ENCODE results near the gene CDPF1.

CDPF1 gene

DNA sequence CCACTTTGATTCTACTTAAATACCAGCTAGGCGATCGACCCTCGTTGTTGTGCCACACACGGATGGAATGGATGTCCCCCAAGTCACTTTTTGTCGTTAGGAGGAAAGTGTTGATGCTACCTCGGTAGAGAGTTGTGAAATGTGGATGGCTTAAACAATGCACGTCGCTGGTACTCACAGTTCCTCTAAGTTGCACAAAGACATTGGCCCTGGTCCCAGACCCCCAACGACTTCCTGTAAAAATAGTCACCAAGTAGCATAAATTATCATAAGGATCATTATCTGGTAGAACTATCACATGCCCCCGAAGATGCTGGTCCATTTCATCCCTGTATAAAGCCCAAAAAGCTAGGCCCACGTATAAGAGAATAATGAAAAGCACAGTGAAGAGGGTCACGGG, 9.3 kb upstream of the CDPF1 start:
- no peak for DNase-seq (ENCODE audit: low read depth in 2 of 3, low spot score in 1 of 3)

DNA sequence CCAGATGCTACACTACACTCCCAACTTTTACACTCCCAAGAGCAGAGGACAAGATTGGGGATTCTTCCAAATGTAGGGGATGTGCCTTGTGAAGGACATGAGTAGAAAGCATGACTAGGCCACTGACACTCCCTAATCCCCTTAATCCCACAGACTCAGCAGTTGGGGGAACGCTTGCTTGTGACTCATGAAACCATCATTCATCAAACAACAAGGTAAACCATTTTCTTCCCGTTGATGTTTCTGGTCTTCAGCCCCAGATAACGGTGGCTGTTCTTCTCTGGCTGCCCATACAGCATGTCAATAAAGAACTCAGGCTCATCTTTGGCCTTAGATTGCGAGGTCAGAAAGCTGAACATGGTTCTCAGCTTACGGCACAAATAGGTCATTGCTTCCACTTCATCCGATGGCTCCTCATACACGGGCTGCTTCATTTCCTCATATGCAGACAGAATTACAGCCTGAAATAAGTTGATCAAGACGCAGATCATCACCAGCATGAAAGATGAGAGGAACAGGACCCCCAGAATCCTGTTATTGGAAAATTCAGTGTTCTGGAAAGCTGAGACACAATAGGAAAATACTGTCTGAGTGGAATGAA, 6.4 kb upstream of the CDPF1 start:
- no peak for DNase-seq (ENCODE audit: low read depth in 2 of 3, low spot score in 1 of 3)

DNA sequence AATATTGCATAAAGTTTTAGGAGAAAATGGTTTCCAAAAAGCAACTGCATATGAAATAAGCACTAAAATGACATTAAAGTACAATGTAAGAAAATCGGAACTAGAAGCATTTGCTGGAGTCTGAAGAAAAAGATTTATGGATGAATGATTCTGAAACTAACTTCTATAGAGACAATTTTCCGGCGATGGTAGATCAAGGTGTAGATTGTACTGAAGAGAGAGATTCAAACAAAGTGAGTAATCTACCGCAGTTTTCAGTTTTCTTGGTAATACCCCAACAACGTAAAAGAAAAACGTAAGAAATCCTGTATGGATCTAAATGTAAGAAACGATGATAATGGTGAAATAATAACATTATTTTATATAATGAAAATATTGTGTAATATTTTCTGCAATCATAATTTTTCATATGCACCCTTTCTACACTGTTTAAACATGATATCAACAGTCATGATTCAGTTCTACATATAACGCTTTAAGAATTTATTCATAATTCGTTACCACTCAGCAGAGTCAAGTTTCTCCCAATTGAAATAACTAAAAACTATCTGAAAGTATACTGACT, 1.8 kb upstream of the CDPF1 start:
- DNase-seq (ENCODE audit: low read depth in 2 of 3, low spot score in 1 of 3): no peak

DNA sequence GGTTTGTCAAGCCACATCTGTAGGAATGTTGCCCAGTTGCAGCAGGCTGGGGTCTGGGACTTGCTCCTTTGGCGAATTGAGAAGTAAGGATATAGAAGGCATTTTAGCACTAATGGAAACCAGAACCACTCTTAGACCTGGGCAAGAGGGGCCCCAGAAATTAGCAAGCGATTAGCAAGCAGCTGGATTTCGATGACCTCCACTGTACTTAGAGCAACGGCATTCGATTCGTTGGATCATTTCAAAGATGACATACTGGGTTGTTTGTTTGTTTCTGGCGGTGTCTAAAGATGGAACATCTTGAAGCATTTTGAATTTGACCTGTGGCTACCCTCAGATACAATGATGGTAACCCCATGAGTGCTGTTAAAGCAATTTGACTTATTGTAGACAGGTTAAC, 1.2 kb upstream of the CDPF1 start:
- no peak for DNase-seq (ENCODE audit: low read depth in 2 of 3, low spot score in 1 of 3)

DNA sequence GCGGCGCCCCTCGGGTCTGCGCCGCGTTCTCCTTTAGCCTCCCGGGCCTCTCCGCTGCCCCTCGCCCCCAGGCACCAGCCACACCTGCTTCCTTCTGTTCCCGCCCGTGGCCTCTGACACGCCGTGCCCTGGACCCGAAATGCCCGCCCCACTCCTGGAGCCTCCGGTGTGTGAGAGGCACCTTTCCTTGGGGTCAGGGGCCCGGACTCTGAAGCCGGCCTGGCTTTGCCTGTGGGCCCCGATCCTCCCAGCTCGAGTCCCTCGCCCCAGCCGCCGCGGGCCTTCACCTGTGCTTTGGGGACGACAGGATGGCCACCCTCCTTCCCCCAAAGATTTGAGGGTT, 661 bp upstream of the CDPF1 start:
- DNase-seq (ENCODE audit: low read depth in 2 of 3, low spot score in 1 of 3): no peak

DNA sequence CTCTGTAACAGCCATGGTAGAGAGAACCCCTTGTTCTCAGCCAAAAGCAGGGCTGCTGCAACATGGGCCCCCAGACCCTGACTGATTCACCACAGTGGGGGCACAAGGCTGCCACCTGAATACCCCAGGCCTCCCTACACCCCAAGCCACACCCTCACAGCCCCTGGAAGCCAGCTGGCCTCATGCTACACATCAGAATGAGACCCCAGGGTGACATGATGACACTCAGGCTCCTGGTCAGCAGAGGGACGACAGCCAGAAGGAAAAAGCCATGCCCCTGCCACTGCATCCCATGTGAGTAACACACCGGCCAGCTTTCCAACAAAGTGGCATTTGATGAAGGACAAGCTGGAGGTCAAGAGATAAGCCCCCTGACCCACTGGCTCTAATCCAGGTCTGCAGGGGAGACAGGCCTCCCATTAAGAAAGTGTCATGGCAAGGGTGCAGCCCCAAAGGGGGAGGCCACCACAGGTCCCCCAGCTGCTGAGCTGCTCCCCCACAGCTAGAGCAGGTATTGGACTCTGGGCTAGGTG, 2.6 kb downstream of the CDPF1 start:
- DNase-seq (ENCODE audit: low read depth in 2 of 3, low spot score in 1 of 3): no peak

DNA sequence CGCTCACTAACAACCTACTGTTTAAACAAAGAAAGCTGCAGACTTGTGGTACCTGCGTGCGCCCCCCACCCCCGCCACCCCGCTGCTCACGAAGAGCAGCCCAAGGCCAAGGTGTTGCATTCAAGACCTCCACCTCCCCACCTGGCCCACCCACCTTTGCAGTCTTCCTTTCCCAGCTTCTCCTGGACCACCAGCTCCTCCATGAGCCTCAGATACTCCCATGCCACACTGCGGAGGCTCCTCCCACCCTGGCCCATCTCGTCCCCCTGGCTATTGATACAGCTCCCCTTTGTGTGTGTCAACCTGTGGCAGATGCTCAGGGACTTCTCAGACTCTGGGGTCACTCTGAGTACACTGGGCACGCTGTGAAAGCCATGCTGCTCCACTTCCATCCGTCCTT, 3.9 kb downstream of the CDPF1 start:
- DNase-seq (ENCODE audit: low read depth in 2 of 3, low spot score in 1 of 3): no peak

DNA sequence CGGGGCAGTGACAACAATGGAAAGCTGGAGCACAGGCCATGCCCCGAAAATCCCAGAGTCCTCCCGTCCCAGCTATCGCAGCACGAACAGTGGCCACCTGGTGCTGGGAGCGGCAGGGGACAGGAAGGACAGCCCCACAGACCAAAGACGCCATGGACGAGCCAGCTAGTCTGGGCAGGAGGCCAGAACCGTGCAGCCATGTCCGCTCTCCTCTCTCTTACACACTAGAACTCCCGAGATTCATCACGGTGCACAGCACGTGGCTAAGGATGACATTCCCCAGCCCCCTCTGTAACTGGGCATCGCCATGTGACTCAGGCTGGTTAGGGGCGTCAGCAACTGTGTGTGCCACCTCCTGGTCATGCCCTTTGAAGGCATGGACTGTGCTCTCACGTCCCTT, 4.6 kb downstream of the CDPF1 start:
- no peak for DNase-seq (ENCODE audit: low read depth in 2 of 3, low spot score in 1 of 3)

DNA sequence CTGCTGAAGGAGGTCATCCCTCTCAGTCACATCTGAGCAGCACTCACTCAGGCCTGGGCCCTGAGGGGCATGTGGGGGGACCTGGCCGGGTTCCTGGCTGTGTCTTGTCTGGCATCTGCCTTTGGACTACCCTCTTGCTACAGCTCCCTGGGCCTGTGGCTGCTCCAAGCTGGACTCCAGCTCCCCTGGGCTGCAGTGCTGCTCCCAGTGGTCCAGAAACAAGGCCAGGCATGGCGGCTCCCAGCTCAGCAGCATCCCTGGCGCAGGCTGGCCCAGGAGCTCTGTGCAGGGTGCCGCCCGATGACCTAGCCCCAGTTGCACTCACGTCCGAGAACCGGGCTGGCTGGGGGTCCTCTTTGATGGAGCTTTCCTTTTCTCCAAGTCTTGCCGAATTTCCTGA, 5.3 kb downstream of the CDPF1 start:
- no peak for DNase-seq (ENCODE audit: low read depth in 2 of 3, low spot score in 1 of 3)

DNA sequence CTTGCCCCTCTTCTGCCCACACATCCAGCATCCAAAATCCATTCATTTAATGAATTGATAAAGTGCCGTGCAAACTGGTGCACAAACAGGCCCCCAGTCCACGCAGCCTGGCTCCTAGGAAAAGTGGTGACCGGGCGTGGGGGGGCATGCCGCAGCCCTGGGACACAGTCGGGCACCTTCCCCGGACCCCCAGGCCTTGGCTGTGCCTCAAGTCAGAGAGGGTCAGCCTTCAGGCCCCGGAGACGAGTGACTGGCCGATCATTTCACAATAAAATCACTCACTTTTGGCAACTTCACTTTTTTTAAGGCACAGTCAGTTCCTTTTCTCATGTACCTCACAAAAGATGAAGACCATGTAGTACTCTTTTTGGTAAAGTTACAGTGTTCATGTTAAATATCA, 8.0 kb downstream of the CDPF1 start:
- DNase-seq (ENCODE audit: low read depth in 2 of 3, low spot score in 1 of 3): no peak

DNA sequence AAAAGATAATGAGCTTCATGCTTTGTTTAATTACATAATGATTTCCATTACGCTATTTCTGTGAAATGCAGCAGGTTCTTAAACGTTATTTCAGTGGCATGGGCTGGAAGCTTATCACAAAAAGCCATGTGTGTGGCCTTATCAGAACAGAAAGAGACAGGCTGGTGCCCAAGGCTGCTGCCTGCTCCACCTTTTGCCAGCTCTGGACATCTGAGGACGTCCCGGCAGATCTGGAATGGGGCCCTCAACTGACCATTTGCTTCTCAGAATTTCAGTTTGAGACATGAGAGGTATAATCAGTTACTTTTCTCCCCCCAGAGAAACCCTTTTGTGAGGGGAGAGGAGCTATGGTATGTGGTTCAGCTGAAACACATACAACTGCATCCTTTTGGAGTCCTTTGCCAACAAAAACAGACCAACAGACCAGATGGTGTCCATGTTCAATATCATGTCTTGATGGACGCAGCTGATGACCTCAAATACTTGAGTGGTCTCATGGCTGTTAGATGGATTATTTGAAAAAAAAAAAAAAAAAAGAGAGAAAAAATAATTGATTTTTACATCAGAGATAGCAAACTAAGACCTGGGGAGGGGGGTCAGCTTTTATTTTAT, 8.6 kb downstream of the CDPF1 start:
- DNase-seq (ENCODE audit: low read depth in 2 of 3, low spot score in 1 of 3): no peak

DNA sequence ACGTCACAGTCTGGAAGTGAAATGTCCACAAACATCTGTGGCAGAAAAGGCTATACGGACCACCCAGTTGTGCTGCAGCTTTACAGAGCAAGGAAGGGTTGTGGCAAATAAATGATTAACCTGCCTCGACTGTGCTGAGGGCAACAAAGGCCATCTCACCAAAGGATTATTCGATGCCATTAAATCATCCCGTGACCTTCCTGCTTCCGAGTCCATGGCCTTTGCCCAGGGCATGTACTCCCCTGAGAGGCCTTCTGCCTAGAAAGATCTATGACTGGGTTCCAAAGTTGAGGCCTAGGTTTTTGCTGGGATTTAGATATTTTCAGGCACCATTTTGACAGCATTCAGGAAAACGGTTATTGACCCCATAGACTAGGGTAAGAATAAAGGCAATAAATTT, 9.2 kb downstream of the CDPF1 start:
- no peak for DNase-seq (ENCODE audit: low read depth in 2 of 3, low spot score in 1 of 3)

DNA sequence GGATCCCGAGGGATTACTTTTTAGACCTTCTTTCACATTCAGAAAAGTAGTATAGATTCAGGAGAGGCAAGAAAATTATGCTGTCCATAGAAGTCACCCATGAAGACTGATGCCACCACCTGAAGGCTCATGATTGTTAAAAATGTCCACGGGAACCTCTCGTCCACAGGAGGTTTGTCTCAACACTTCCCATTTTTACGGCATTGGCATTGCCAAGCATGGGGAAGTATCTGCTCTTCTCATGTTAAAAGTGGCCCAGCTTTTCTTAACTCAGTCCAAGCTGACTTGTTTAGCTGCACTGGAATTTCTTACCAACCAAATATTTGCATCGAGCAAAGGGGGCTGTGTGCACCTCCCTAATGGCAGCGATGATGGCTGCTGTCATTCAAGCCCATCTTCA, 9.6 kb downstream of the CDPF1 start:
- DNase-seq (ENCODE audit: low read depth in 2 of 3, low spot score in 1 of 3): no peak

DNA sequence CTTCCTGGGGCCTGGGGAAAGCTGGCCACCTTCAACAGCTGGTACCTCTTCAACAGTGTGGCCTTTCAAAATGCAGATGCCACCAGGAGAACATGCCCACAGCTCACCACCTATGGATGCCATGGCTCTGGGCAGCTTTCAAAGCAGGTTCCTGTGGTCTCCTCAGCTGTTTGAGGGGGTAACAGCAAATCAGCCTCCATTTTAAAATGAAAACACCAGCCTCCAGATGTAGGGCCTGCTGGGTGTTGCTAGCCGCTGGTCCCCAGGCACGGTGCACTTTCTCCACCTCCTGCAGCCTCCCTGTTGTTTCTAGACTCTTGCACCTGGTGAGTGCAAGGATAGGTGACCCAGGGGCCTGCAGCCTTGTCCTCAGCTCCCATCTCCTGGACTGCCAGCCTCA, 10.0 kb downstream of the CDPF1 start:
- DNase-seq (ENCODE audit: low read depth in 2 of 3, low spot score in 1 of 3): no peak

DNA sequence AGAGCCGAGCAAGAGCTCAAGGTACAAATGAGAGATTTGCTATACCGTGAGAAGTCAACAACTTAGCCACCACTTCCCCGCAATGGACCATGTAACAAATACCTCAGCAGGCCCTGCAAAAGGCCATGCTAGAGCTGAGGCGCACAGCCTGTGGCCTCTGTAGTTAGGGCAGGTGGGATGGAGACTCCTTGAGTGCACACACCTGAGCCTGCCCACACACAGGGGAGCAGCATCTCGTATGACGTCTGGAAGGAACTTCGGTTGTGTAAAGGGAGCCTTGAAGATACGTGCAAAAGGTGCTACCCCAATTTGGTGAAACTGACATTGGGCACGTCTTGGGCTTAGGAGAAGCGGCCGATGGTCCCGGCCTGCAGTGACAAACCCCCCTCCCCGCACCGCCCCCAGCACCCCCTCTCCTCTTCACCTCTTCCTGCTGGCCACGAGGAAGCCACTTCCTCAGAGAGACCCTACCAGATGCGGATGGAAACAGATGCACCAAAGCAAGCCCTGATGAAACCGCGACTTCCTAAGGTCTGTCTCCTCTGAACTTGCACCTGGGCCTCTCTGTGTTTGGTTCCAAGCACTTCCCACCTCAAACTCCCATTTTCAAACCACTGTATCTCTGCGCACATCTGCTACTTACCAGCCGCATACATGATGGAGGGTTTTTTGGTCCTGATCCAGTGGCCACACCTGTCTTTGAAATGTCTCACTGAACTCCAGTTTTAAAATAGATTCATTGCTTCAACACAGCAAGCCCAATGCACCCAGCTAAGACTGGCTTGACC, 10.6 kb downstream of the CDPF1 start:
- no peak for DNase-seq (ENCODE audit: low read depth in 2 of 3, low spot score in 1 of 3)

DNA sequence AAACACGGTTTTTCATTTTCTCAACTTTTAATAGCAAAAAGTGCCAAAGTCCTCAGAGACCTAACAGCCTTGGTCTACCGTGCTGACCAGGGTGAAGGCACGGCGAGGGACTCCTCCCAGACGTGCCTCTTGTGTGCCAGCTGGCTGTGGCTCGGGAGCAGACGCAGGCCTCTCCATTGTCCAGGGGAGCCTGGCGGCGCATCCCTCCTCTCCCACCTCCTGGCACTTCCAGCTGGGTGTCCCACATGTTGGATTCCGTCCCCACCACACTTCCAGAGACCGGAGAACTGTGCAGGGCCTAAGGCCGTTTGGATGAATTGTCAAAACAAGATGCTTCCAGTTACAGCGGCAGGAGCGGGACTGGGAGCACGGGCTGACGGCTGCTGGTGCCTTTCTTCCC, 11.6 kb downstream of the CDPF1 start:
- no peak for DNase-seq (ENCODE audit: low read depth in 2 of 3, low spot score in 1 of 3)

DNA sequence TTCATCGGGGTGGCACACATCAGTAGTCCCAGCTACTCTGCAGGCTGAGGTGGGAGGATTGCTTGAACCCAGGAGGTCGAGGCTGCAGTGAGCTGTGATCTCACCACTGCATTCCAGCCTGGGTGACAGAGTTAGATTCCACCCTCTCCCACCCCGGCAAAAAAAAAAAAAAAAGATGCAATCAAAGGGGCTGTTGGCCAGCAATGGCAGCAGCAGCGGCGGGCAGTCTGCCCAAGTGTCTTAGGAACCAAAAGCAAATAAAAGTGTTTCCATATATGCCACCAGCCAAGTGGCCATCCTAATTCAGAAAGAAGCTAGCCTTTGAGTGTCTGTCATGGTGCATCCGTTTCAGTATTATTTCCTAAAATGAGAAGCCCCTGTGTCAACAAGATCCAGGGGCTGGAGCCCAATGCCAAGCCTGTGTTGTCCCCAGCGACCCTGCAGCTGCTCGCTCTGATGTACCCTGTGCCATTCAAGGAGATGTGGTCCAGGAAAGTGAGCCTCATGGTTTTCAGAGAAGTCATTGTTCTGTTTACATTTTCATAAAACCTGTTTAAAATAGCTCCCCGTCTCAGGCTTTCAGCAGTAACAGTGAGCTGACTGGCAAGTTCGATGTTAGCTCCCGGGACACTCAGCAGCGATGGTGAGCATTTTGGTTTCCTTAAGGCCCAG, 12.5 kb downstream of the CDPF1 start:
- no peak for DNase-seq (ENCODE audit: low read depth in 2 of 3, low spot score in 1 of 3)

DNA sequence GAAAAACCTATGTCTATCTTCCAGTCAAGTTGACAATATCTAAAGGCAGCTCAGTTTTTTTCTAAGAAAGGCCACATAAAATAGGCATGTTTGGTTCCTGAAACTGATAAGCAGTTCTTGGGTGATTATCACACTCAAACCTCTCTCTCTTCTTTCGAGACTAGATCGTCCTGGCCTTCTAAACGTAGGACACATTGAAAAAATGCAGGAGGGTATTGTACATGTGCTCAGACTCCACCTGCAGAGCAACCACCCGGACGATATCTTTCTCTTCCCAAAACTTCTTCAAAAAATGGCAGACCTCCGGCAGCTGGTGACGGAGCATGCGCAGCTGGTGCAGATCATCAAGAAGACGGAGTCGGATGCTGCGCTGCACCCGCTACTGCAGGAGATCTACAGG, 15.1 kb downstream of the CDPF1 start:
- no peak for DNase-seq (ENCODE audit: low read depth in 2 of 3, low spot score in 1 of 3)

DNA sequence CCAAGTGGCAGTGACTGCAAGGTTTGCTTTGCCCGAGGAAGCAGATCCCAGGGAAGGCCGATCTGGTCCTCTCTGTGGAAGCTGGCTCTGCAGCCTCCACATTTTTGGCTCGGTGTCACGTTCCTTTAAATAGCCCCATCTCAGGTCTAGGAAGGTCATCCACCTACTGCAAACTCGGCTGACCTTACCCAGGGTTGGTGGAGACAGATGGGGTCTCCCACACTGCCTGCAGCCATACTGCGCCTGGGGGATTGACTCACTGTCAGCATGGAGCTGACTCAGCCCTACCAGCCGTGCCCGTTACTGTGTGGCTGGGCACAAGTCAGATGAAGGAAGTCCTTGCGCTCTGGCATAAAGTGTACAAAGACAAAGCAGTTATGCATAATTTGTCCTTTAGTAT, 16.9 kb downstream of the CDPF1 start:
- DNase-seq (ENCODE audit: low read depth in 2 of 3, low spot score in 1 of 3): no peak

DNA sequence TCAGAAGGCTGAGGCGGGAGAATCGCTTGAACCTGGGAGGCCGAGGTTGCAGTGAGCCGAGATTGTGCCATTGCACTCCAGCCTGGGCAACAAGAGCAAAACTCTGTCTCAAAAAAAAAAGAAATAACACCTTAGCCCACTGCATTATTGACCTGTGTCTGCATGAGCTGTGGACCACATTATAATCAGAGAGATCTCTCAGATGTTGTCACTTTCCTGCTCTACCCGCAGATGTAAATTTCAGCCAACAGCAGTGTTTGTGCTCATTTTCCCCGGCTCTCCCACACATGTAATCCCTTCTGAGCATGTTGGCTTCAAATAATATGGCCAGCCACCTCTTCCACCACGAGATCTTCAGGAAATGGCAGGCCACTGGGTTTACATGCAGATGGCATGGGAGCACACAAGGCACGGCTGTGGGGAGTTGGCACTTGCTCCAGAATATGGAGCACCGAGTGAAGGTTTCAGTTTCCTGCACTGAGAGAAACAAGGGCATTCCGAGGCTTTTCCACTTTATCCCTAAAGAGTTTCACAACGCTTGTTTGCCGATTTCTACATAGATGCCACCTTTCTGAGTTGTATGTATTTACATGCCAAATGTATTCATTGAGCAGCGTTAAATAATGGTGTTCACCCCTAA, 19.7 kb downstream of the CDPF1 start:
- no peak for DNase-seq (ENCODE audit: low read depth in 2 of 3, low spot score in 1 of 3)

DNA sequence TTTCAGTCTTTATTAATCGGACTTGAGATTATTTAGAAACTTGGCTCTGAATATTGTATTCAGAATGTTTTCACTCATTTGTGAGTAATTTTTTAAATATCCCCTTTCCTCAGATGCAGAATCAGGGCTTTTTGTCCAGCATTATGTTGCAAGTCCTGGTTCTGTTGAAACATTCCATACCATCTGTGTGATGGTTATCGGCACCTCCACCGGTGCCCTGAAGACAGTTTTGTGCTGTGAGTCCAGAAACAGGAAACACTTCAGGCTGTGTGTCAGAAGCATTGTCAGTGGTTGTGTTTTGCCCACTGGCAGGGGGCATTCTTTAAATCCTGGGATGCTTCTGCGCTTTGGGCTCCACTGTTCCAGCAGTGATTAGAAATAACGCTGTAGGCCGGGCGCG, 20.4 kb downstream of the CDPF1 start:
- no peak for DNase-seq (ENCODE audit: low read depth in 2 of 3, low spot score in 1 of 3)
